Activated T-cell treated with anti-CD3 and anti-CD28 coated beads, Interleukin-2, amount 50 U/mL, for 48 hours (primary cell): ENCODE measurements around the gene UGP2.
A peak's percentile ranks its signal among the peaks of the same experiment; 100 is the strongest.
"Not testable (repeated sequence)": the region's sequence is repeated elsewhere in the genome, so short reads cannot be mapped to it uniquely, and the experiment has no call there.

Experiments
- DNase-seq, 2 experiments: peaks; one replicate each; pipeline ENCODE4 v3.0.0-alpha.2; 2020

Gene UGP2

DNA sequence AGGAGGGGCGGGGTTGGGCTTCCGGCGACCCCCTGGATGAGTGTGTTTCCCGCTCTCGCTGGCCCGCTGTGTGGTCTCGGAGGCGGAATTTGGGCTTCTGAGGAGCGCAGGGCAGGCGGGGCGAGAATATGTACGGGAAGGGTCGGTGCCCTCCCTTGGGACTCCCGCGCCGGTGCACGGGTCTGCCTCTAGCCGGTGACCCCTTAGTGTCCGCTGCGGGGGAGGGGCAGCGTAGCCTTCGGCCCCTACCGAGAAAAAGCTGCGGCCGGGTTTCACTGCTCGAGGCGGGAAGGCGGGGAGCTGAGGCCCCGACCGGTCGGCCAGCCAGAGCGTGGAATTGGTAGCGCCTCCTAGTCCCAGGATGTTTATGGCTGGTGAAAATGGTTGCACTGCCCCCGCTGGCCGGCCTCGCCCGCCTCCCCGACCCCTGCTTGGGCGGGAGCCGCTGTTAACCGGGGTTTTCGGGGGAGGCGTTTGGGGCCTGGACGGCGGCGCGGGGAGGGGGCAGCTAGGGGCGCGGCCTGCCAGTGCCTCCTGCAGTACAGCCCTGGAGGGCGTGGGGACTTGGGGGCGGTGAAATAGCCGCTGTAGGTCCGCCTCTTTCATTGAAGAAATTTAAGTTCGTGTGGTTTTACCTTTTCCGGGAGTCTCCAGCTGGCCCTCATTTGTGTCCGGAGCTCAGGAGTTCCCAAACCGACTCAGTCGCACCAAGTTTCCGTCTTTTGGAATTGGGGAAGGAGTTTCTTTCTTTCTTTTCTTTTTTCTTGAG, at the start of gene UGP2:
Gene UGP2, plus strand, starts transcription at position 643 of the 769 bp plus-strand sequence. CDS start 290 bp downstream, outside the sequence.
- peak; percentile 85 to 89 for DNase-seq

DNA sequence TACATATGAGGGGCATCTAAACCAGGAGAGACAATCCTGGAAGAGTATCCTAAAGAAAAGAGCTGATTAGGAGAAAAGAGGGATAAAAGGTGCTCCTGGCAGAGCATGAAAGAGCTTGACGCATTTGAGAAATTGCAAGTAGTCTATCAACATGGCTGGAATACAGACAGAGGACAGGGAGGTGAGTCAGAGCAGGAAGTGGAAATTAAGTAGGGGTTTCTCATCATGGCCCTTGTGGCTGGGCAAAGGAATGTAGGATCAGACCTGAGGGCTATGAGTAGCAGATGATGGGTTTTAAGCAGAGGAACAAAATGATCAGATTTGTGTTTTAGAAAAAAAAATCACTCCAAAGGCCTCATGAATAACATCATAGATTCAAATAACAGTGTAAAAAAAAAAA, 49.2 kb upstream of the UGP2 start:
- DNase-seq, result no peak

DNA sequence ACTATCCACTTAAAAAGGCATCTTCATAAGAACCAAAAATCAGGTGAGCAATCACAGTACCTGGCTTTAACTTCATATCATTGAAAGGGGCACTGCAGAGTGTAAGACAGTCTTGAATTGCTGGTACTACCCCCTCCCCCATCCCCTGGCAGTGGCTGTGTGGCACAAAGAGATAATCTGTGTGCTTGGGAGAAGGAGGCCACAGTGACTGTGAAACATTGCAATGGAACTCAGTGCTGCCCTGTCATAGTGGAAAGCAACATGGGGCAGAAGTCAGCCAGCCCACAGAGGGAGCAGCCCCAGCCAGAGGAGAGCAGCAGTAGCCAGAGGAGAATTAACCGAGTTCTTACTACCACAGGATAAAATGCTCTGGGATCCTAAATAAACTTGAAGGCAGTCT, 45.3 kb upstream of the UGP2 start:
- DNase-seq, result no peak

DNA sequence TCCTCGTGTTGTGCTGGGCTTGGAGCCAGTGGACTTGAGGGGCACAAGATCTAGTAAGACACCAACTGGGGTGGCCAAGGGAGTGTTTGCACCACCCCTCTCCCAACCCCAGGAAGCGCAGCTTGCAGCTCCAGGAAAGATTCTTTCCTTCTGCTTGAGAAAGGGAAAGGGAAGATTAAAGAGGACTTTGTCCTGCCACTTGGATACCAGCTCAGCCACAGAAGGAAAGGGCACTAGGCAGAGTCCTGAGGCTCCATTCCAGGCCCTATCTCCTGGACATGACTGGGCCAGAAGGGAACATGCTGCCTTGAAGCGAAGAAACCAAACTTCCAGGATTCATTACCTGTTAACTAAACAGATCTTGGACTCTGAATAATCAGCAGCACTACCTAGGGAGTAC, 44.9 kb upstream of the UGP2 start:
- no peak for DNase-seq

DNA sequence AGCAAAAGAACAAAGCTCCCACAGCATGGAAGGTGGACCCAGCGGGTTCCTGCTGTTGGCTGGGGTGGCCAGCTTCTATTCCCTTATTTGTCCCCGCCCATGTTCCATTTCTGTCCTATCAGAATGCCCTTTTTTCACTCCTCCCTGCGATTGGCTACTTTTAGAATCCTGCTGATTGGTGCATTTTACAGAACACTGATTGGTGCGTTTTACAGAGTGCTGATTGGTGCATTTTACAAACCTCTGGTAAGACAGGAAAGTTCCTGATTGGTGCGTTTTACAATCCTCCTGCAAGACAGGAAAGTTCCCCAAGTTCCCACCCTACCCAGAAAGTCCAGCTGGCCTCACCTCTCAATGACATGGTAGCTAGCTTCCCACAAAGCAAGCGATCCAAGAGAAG, 40.2 kb upstream of the UGP2 start:
- no peak for DNase-seq

DNA sequence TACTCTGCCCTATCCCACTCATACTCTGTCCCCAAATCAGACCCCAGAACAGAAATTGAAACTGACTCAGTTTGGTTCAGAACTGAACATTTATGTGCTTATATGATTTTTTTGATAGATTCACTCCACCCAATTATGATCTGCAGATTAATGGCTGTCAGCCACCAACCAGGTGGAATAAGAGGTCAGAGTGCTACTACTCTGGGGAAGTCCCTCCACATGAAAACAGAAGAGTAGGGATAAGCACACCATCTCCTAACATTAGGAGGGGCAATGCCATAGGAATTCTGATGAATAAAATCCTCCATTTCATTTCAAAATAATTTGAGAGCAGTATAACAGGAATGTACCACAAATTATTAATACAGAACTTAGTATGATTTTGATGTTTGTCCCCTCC, 36.3 kb upstream of the UGP2 start:
- no peak for DNase-seq

DNA sequence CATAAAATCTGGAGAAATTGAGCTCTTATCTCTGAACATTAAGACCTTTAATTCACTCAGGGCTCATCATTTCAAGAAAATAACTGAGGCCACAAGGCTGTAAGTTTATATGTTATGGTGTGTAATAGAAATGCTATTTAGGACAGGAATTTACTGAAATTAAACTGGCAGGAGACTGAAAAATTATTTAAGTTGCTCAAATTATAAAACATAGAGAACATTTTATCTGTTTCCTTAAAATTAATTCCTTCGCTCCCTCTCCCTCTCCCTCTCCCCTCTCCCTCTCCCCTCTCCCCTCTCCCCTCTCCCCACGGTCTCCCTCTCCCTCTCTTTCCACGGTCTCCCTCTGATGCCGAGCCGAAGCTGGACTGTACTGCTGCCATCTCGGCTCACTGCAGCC, 33.7 kb upstream of the UGP2 start:
- DNase-seq, result not testable (repeated sequence)

DNA sequence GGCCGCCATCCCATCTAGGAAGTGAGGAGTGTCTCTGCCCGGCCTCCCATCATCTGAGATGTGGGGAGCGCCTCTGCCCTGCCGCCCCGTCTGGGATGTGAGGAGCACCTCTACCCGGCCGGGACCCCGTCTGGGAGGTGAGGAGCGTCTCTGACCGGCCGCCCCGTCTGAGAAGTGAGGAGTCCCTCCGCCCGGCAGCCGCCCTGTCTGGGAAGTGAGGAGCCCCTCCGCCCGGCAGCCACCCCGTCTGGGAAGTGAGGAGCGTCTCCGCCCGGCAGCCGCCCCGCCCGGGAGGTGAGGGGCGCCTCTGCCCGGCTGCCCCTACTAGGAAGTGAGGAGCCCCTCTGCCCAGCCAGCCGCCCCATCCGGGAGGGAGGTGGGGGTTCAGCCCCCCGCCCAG, 32.8 kb upstream of the UGP2 start:
- not testable (repeated sequence) for DNase-seq

DNA sequence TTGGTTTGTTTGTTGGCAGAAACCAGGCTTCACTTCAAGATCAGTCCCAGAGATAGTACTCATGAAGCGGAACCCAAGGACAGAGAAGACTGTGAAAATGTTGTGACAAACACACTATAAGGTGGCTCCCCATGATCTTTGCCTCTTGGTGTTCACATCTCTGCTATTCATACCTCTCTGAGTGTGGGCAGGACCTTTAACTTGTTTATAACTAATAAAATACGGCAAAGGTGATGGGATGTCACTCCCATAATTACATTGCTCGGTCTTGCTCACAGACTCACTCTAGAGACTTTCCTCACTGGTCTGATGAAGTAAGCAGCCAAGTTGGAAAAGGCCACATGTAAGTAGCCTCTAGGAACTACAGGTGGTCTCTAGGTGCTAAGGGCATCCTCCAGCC, 30.6 kb upstream of the UGP2 start:
- no peak for DNase-seq

DNA sequence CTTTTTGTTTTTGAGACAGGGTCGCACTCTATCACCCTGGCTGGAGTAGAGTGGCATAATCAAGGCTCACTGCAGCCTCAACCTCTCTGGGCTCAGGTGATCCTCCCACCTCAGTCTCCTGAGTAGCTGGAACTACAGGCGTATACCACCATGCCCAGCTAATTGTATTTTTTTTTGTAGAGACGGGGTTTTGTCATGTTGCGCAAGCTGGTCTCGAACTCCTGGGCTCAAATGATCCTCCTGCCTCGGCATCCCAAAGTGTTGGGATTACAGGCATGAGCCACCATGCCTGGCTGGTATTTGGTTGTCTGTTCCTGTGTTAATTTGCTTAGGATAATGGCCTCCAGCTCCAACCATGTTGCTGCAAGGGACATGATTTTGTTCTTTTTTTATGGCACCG, 29.8 kb upstream of the UGP2 start:
- DNase-seq, result not testable (repeated sequence)

DNA sequence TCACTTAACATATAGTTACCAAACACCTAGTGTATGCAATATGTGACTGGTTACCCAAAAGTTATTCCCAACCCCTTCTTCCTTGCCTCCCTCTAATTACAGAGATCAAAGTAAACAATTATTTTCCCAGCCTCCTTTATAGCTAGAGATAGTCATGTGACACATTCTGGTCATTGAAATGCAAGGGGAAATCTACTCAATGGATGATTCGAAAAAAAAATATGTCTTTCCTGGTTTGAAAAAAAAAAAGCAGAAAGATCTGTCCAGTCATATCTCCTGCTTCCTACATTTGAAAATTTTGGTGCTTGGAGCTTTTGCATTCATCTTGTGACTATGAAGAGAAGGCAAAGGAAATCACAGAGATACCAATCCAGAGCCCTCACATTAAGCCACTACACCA, 27.6 kb upstream of the UGP2 start:
- no peak for DNase-seq

DNA sequence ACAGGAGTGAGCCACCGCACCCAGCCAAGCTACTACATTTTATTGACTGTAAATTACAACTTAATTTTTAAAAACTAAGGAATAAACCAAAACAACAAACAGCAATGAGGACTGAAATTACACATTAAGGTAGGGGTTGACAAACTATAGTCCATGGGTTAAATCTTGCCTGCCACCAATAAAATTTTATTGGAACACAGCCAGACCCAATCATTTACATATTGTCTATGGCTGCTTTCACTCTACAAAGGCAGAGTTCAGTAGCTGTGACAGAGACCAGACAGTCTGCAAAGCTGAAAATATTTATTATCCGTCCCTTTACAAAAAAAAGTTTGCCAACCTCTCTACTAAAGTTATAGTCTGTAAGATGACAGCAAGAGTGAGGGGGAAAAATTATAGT, 24.3 kb upstream of the UGP2 start:
- no peak for DNase-seq

DNA sequence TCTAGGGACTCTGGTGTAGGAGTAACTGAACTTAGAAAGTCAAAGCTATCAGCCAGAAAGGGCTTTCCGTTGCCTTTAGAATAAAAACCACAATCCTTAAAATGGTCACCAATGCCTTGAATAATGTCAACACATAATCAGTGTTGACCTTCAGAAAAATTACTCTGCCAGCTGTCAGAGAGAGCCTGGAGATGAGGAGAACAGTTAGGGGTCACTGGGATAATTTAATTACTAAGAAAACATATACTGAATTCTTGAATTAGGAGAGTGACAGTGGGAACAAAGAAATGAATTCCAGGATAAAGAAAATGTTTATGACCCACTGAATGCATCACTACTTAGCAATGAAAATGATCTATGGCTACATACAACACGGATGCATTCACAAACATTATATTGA, 23.4 kb upstream of the UGP2 start:
- DNase-seq, result no peak

DNA sequence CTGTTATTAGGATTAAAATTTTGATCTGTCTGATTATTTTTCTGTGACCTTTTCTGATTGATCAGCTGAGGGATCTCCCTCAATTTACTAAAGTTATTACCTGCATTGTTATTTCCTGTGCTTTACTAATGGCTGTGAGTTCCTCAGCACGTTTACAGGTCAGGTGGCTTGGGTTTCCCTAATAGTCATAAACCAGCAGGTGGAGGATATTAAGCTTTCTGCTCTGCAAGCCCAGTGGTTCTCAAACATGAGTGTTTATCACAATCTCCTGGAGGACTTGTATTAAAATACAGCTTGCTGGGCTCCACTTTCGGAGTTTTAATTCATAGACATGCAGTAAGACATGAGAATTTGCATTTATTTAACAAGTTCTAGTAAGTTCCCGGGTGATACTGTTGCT, 22.4 kb upstream of the UGP2 start:
- no peak for DNase-seq

DNA sequence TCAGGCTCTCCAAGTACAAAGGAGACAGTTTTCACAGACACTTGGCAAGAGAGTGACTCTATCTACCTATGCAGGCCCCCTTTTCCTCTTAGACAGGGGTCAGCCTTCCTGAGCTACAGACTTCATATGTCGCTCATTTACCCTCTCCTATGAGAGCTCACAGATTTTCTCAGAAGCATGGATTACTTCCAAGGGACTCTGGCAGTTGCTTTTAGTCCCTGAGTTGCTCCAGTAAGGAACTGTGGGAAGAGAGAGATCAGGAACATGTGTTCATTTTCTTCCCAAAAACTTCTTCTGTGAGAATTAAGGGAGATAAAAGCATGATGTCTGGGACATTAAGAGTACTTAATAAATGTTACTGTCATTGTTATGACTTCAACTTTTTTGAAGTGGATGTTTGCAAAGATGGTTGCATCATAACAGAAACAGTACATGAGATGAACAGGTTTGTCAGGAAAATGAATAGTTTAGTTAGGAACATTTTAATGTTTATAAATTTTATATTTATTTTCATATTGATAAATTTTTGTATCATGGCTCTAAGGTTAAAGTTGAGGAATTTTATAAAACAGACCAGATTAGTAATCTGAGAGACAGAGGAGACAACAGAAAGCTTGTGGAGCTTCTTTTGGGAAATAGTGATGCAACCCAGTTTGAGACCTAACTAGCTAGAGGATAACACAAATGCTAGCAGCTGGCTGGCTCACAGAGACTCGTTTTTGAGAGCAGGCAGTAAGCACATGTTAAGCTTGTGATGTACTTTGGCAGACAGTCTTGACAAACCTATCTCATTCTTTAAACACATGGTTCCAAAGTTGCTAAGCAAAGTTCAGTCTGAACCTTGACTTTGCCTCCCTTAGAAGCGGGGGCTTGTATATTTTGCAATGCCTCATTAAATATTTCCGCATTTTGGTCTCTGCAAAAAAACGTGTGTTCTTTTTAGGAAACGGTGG, 21.7 kb upstream of the UGP2 start:
- no peak for DNase-seq

DNA sequence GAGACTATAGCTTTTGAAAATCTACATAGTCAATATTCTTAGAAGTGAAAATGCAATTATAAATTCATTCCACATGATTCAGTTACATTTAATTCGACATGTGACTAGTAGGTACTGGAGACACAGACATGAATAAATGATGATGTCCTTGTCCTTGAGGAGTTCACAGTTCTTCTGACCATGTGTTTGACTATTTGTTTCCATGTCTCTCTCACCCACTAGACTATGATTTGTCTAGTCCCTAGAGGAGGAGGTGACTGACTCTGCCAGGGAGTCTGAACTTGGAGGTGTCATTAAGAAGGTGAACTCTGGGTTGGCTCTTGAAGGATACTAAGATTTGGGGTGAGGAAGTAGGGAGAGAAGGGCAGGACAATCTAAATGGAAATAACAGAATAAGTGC, 20.7 kb upstream of the UGP2 start:
- no peak for DNase-seq

DNA sequence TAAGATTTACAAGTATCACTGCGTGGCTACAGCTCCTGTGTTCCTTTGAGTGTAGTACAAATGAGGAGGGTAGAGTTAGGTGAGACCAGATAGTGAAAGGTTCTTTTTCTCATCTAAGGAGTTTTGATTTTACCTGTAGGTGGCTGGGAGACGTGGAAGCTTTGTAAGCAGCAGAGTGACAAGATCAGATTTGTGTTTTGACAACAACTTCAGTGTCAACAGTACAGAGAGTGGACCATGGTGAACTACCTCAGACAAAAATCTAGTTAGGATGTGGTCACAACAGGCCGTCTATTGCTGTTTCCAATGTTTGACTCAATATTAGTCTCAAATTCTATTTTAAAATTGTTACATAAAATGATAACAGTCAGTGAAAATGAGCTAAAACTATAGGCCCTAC, 20.3 kb upstream of the UGP2 start:
- DNase-seq, result no peak

DNA sequence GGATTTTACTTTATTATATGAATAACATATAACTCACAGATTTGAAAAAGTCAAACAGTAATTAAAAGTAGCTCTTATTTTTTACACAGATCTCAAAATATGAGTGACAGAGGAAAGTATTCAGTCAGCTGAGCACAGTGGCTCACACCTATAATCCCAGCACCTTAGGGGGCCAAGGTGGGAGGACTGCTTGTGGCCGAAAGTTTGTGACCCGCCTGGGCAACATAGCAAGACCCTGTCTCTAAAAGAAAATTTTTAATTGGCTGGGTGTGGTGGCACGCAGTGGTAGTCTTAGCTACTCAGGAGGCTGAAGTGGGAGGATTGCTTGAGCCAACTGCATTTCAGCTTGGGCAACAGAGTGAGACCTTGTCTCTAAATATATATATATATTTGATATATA, 19.2 kb upstream of the UGP2 start:
- no peak for DNase-seq

DNA sequence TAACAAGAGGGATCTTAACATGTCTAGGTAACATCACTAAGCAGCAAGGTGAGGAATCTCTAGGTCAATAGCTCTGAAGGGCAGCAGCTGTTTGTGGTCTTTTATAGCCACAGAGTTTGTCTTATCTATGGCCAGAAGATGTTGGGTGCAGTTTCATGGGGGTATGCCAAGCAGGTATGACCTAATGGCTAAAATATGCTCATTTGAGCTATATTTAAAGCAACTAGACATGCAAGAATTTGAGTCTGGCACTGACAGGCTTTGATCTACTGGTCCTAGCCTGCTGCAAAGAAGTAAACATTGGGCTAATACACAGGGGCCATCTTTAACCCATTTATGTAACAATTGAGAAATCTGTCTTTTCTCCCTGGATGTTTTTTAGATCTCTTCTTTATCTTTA, 13.9 kb upstream of the UGP2 start:
- DNase-seq, result no peak

DNA sequence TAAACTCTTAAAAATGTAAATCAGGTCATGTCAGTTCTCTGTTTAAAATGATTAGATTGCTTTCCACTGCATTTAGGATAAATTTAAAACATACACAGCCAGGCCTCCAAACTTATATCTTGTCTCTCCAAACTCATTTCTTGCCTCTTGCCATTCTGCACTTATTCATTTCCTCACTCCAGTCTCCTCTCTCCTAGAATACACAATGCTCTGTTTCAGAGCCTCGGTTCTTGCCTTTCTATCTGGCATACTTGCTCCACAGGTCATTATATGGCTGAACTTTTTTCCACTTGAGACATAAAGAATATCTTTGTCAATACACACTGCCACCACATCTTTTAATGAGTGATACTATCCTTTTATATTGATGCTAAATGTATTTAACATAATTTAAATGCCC, 10.5 kb upstream of the UGP2 start:
- no peak for DNase-seq

DNA sequence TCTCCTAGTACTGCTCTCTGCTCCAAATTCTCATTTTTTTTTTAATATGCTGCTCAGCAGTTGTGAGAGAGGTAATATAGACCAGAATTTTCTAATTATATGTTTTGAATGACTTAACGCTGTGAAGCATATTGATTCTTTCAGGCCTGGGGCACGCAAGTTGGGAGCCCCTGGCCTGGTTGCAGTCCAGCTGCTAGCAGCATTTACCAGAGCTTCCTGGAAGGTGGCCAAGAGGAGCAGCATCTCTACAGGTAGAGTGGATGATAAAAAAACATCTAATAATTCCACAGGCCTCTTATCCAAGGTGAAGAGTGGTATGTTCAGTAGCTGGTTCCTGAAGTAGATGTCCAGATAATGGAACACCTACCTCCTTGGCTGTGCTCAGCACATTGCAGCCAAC, 7.3 kb upstream of the UGP2 start:
- no peak for DNase-seq

DNA sequence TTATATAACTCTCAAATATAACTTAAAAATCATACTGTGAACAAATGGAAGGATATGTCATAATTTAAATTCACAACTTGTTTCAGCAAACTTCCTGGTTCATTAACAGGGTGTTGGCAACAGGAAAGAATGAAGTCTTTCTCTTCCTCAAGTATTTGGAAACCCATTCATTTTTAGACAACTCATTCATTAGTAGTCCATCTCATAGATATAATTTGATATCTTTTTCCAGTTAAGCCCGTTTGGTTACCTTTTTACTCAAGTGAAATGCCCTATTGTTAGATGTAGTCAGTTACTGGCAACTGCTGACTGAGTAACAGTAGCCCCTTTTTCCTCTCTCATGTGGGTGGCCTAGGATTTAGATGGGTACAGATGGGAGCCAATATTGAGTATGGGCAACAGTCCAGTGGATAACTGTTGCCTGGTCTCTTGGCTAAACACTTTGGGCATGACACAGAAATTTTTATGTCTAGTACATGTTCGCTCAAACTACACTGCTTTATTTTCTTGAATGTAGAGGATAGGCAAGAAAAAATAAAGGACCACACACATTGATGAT, 4.6 kb upstream of the UGP2 start:
- DNase-seq, result no peak

DNA sequence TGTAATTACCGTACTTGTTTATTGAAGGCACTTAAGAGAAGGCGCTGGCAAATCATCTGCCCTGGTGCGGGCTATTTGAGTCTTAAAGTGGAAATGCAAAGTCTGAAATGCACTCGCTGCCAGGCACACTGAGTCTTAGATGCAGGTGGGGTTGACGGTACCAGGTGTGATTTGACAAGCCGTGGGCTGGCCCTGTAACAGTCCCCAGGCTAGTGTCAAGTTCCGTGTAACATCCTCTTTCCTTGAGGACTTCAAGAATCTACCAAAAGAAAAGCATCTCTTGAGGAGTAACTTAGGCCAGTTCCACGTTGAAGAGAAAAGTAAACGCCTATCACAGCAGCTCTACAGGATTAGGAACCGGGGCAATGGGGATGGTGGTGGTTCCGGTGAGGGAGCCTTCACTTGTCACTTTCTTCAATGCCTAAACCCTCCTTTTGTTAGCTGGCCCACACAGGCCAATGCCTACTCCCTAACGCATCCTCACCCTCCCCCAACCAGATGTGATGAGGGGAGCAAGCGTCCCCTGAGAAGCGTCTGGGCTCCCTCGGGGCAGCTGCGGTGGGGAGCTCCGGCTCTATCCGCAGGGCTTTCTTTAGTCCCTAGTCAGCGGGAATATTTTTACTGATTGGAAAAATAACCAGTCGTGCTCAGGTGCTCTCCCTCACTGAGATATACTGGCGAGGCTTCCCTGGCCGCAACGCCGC, 1.5 kb upstream of the UGP2 start:
- DNase-seq, result no peak
